Skeletal muscle cell (primary cell): ENCODE data around the gene ZNF606.
"Not testable (repeated sequence)": the region's sequence is repeated elsewhere in the genome, so short reads cannot be mapped to it uniquely, and the experiment has no call there.

Source experiments
- DNase-seq: peaks from one replicate; pipeline ENCODE4 v3.0.0-alpha.2; 2010; ENCODE audit warnings: low read depth
- H3K4me3 ChIP-seq: 2 replicates; pipeline ENCODE4 v1.5.1; 2011; ENCODE audit warnings: low read depth, mild to moderate bottlenecking, control low read depth, low read length, moderate library complexity

The ZNF606 gene

GRCh38 chr19:58020129-58020528, 17.5 kb upstream of the ZNF606 start:
- H3K4me3 ChIP-seq: no peak overlapping the region
- no peak for DNase-seq

- no peak for DNase-seq
- H3K4me3 ChIP-seq: no peak overlapping the region
Observed at GRCh38 chr19:58014141-58014540, 11.5 kb upstream of the ZNF606 start.

GRCh38 chr19:58010507-58010906, 7.9 kb upstream of the ZNF606 start:
- H3K4me3 ChIP-seq: no peak overlapping the region
- no peak for DNase-seq

GRCh38 chr19:58009666-58010301, 7.2 kb upstream of the ZNF606 start:
- peak overlapping the region; percentile 63 for H3K4me3 ChIP-seq
- DNase-seq: peak; percentile 56

- H3K4me3 ChIP-seq: peak overlapping the region; percentile 63
Observed at GRCh38 chr19:58009301-58009665, 6.7 kb upstream of the ZNF606 start.

GRCh38 chr19:58008877-58009276, 6.3 kb upstream of the ZNF606 start:
- DNase-seq: not testable (repeated sequence)
- peak overlapping the region; percentile 63 for H3K4me3 ChIP-seq

More at GRCh38 chr19:58009301-58009665, 6.7 kb upstream of the ZNF606 start:
- no peak for DNase-seq

GRCh38 chr19:58007285-58007684, 4.7 kb upstream of the ZNF606 start:
- H3K4me3 ChIP-seq: no peak overlapping the region
- no peak for DNase-seq

- no peak for DNase-seq
- peak overlapping the region; percentile 90 for H3K4me3 ChIP-seq
Observed at GRCh38 chr19:58003174-58003828, 681 bp upstream of the ZNF606 start.

- H3K4me3 ChIP-seq: peak overlapping the region; percentile 90
- no peak for DNase-seq
Observed at GRCh38 chr19:58001895-58002369, 688 bp downstream of the ZNF606 start.

- no peak for DNase-seq
- H3K4me3 ChIP-seq: no peak overlapping the region
Observed at GRCh38 chr19:58000677-58001076, 1.9 kb downstream of the ZNF606 start.

- H3K4me3 ChIP-seq: no peak overlapping the region
- DNase-seq: no peak
Observed at GRCh38 chr19:57992841-57993240, 9.8 kb downstream of the ZNF606 start.

GRCh38 chr19:57978586-57979289, 23.9 kb downstream of the ZNF606 start:
- H3K4me3 ChIP-seq: no peak overlapping the region
- no peak for DNase-seq

- DNase-seq: no peak
- no peak within 1 kb of the TSS for H3K4me3 ChIP-seq
Observed at GRCh38 chr19:57974434-57974833, 28.2 kb downstream of the ZNF606 start, which contains the start of gene C19orf18. Gene C19orf18 (minus strand): TSS chr19:57974534. CDS start chr19:57974432, 102 bp downstream.

GRCh38 chr19:57964761-57965160, 37.9 kb downstream of the ZNF606 start:
- DNase-seq: no peak
- no peak overlapping the region for H3K4me3 ChIP-seq

- H3K4me3 ChIP-seq: no peak overlapping the region
- DNase-seq: no peak
Observed at GRCh38 chr19:57961785-57962184, 40.8 kb downstream of the ZNF606 start.

GRCh38 chr19:57954996-57955395, 47.6 kb downstream of the ZNF606 start:
- no peak overlapping the region for H3K4me3 ChIP-seq
- no peak for DNase-seq

GRCh38 chr19:57949702-57950101, 52.9 kb downstream of the ZNF606 start:
- no peak overlapping the region for H3K4me3 ChIP-seq
- no peak for DNase-seq

GRCh38 chr19:57949296-57949695, 53.3 kb downstream of the ZNF606 start:
- no peak for DNase-seq
- no peak overlapping the region for H3K4me3 ChIP-seq

- DNase-seq: peak; percentile 83
- peak within 1 kb of the TSS; percentile 97 for H3K4me3 ChIP-seq
Observed at GRCh38 chr19:57947419-57948134, 55.0 kb downstream of the ZNF606 start, which contains the start of gene ZNF256. Gene ZNF256 (minus strand): TSS chr19:57947706. CDS start chr19:57947474, 232 bp downstream.

GRCh38 chr19:57947088-57947418, 55.6 kb downstream of the ZNF606 start:
- H3K4me3 ChIP-seq: peak overlapping the region; percentile 97
- DNase-seq: no peak
